NCI-H1694 (cell line): ENCODE data around the gene COL4A1.

ENCODE experiments used
- DNase-seq: peaks from one replicate; lab custom pipeline; 2025; lab: John Stamatoyannopoulos, UW

COL4A1 gene

GRCh38 chr13:110258876-110259631 lies 47.9 kb downstream of the COL4A1 start:
- DNase-seq = no peak

GRCh38 chr13:110257408-110257807 lies 49.5 kb downstream of the COL4A1 start:
- DNase-seq = no peak

- DNase-seq = no peak
Measured at GRCh38 chr13:110256126-110256905, 50.6 kb downstream of the COL4A1 start.

GRCh38 chr13:110254751-110255553 lies 52.0 kb downstream of the COL4A1 start:
- no peak for DNase-seq

- DNase-seq = no peak
Measured at GRCh38 chr13:110254151-110254679, 52.7 kb downstream of the COL4A1 start.

- no peak for DNase-seq
Measured at GRCh38 chr13:110251193-110251819, 55.7 kb downstream of the COL4A1 start.

GRCh38 chr13:110250258-110250891 lies 56.6 kb downstream of the COL4A1 start:
- no peak for DNase-seq

- DNase-seq = no peak
Measured at GRCh38 chr13:110249326-110249725, 57.6 kb downstream of the COL4A1 start.

- no peak for DNase-seq
Measured at GRCh38 chr13:110248449-110249143, 58.4 kb downstream of the COL4A1 start.

- DNase-seq = no peak
Measured at GRCh38 chr13:110246530-110246929, 60.4 kb downstream of the COL4A1 start.

GRCh38 chr13:110245416-110245899 lies 61.5 kb downstream of the COL4A1 start:
- DNase-seq = no peak

- no peak for DNase-seq
Measured at GRCh38 chr13:110244976-110245375, 62.0 kb downstream of the COL4A1 start.

- no peak for DNase-seq
Measured at GRCh38 chr13:110244071-110244830, 62.7 kb downstream of the COL4A1 start.

GRCh38 chr13:110242615-110243014 lies 64.3 kb downstream of the COL4A1 start:
- DNase-seq = no peak

GRCh38 chr13:110240943-110241342 lies 66.0 kb downstream of the COL4A1 start:
- no peak for DNase-seq

GRCh38 chr13:110240352-110240751 lies 66.6 kb downstream of the COL4A1 start:
- no peak for DNase-seq

- no peak for DNase-seq
Measured at GRCh38 chr13:110239280-110240125, 67.5 kb downstream of the COL4A1 start.

- no peak for DNase-seq
Measured at GRCh38 chr13:110238818-110239195, 68.2 kb downstream of the COL4A1 start.
